HepG2 (cell line): ENCODE measurements around the gene NPTXR. TPM values are rescaled to one million over a fixed set of nuclear protein-coding genes. Genes with fewer than 3 reads are reported as not detected.

Experiments used
- ATAC-seq: fragments of 200-7000 bp; cut with Tn5 transposase; 3 replicates; pipeline ENCODE4 v1.9.1; 2020; ENCODE audit warnings: mild to moderate bottlenecking, moderate library complexity
- BruUV-seq: library from RNA; stranded (reverse); fragments of 400-500 nt; replicated peaks from 2 replicates; lab custom pipeline; 2021; lab: Mats Ljungman, UMichigan
- CTCF ChIA-PET: fragments of 300-600 bp; formaldehyde crosslinking; extraction: SDS; loops from one replicate; lab custom pipeline; 2021; ENCODE audit warnings: low total read pairs, inconsistent platforms, low intra/inter-chr PET ratio; lab: Yijun Ruan, JAX
- POLR2A ChIA-PET: fragments of 350-600 bp; sonication (Branson Sonifier 250); formaldehyde crosslinking; loops from one replicate; lab custom pipeline; 2020; ENCODE audit warnings: antibody characterized with exemption, inconsistent platforms; lab: Yijun Ruan, JAX
- DNase-seq: peaks from one replicate; pipeline ENCODE4 v3.0.0-alpha.2; 2015; ENCODE audit warnings: low spot score
- FAIRE-seq: peaks from 3 replicates; lab custom pipeline; 2011; peaks lifted over from hg19 to GRCh38; lab: Jason Lieb, UNC
- H2AFZ ChIP-seq: one replicate; pipeline ENCODE4 v1.6.1; 2011; ENCODE audit warnings: low read length, inconsistent platforms
- H3K27ac ChIP-seq: fragments of 300-600 bp; 3 replicates; pipeline ENCODE4 v1.8.0; 2011; ENCODE audit warnings: mixed run types, mild to moderate bottlenecking, mixed read lengths, low read length, inconsistent platforms; ENCODE audit not compliant: insufficient read depth; ENCODE audit errors: extremely low read length
- H3K27me3 ChIP-seq, 2 experiments: fragments of 200-600 bp in 1 of 2; 2 replicates in 1 of 2; 3 replicates in 1 of 2; pipeline versions ENCODE4 v1.6.0 to v1.8.0; 2011; ENCODE audit warnings: low read length in 2 of 2, mild to moderate bottlenecking in 2 of 2, moderate library complexity in 2 of 2, inconsistent platforms in 1 of 2; ENCODE audit not compliant: insufficient read depth in 2 of 2, control insufficient read depth in 1 of 2
- H3K36me3 ChIP-seq, 2 experiments: fragments of 200-600 bp in 1 of 2; replicated peaks in 1 of 2; 2 replicates in 1 of 2; 3 replicates in 1 of 2; pipeline versions ENCODE4 v1.5.1 to v1.8.0; 2011; ENCODE audit warnings: low read length in 2 of 2, inconsistent platforms in 1 of 2; ENCODE audit not compliant: insufficient read depth in 2 of 2, control insufficient read depth in 1 of 2
- H3K4me1 ChIP-seq: 2 replicates; pipeline ENCODE4 v1.5.1; 2012; ENCODE audit warnings: low read length, inconsistent platforms; ENCODE audit not compliant: insufficient read depth
- H3K4me2 ChIP-seq: 2 replicates; pipeline ENCODE4 v1.6.0; 2011; ENCODE audit warnings: low read depth, low read length, inconsistent platforms
- H3K4me3 ChIP-seq, 3 experiments: fragments of 200-600 bp in 1 of 3; sonication (generic), shearing (Covaris generic) in 1 of 3; replicated peaks in 1 of 3; 2 replicates each; pipeline ENCODE4 v1.5.1; 2011 to 2016; ENCODE audit warnings: low read length in 3 of 3, inconsistent platforms in 2 of 3, low read depth in 2 of 3, mild to moderate bottlenecking in 2 of 3, control low read depth in 1 of 3, mixed read lengths in 1 of 3; ENCODE audit not compliant: insufficient read depth in 1 of 3
- H3K79me2 ChIP-seq: one replicate; pipeline ENCODE4 v1.6.1; 2011; ENCODE audit warnings: low read length, inconsistent platforms; ENCODE audit not compliant: insufficient read depth
- H3K9ac ChIP-seq: 2 replicates; pipeline ENCODE4 v1.6.0; 2011; ENCODE audit warnings: mild to moderate bottlenecking, low read depth, low read length, inconsistent platforms; ENCODE audit not compliant: insufficient read depth
- H3K9me3 ChIP-seq: 2 replicates; pipeline ENCODE4 v1.5.1; 2012; ENCODE audit warnings: mild to moderate bottlenecking, low read length
- H4K20me1 ChIP-seq: 2 replicates; pipeline ENCODE4 v1.6.0; 2011; ENCODE audit warnings: inconsistent platforms, mild to moderate bottlenecking, low read length, moderate library complexity; ENCODE audit not compliant: insufficient read depth
- ADNP ChIP-seq: sonication (generic); formaldehyde crosslinking; IDR thresholded peaks from 2 replicates; pipeline ENCODE4 v1.4.0; 2020; ENCODE audit warnings: missing genetic modification reagents
- CCDC6 ChIP-seq: sonication (generic); formaldehyde crosslinking; IDR thresholded peaks from 2 replicates; pipeline ENCODE4 v1.8.1; 2022; ENCODE audit warnings: mild to moderate bottlenecking, missing genetic modification reagents, moderate library complexity
- FOXJ3 ChIP-seq: sonication (generic); formaldehyde crosslinking; IDR thresholded peaks from 2 replicates; pipeline ENCODE4 v1.4.0; 2020; ENCODE audit warnings: missing genetic modification reagents, mild to moderate bottlenecking, borderline replicate concordance
- MEIS1 ChIP-seq: sonication (generic); formaldehyde crosslinking; IDR thresholded peaks from 2 replicates; pipeline ENCODE4 v1.9.0; 2021; ENCODE audit warnings: mild to moderate bottlenecking, missing genetic modification reagents, moderate library complexity, borderline replicate concordance
- MTA1 ChIP-seq: sonication (generic); formaldehyde crosslinking; IDR thresholded peaks from 2 replicates; pipeline ENCODE4 v1.4.0; 2020; ENCODE audit warnings: missing genetic modification reagents, mild to moderate bottlenecking, borderline replicate concordance
- SP4 ChIP-seq: sonication (generic); formaldehyde crosslinking; IDR thresholded peaks from 2 replicates; pipeline ENCODE4 v1.8.1; 2023; ENCODE audit warnings: mild to moderate bottlenecking, missing genetic modification reagents
- TMF1 ChIP-seq: sonication (generic); formaldehyde crosslinking; IDR thresholded peaks from 2 replicates; pipeline ENCODE4 v1.8.1; 2022; ENCODE audit warnings: low read depth, missing genetic modification reagents
- ZFP36 ChIP-seq: fragments of 150-350 bp; IDR thresholded peaks from 2 replicates; pipeline ENCODE4 v1.6.1; 2018; ENCODE audit warnings: borderline replicate concordance, low read length, low read depth; ENCODE audit not compliant: partially characterized antibody
- ZNF501 ChIP-seq: sonication (generic); formaldehyde crosslinking; IDR thresholded peaks from 2 replicates; pipeline ENCODE4 v1.5.1; 2020; ENCODE audit warnings: mild to moderate bottlenecking, moderate library complexity, missing genetic modification reagents
- ZNF598 ChIP-seq: sonication (generic); formaldehyde crosslinking; IDR thresholded peaks from 2 replicates; pipeline ENCODE4 v1.5.1; 2020; ENCODE audit warnings: mild to moderate bottlenecking, missing genetic modification reagents, borderline replicate concordance
- ZNF629 ChIP-seq: sonication (generic); formaldehyde crosslinking; conservative IDR thresholded peaks from 2 replicates; pipeline ENCODE4 v1.5.0; 2020; ENCODE audit warnings: missing genetic modification reagents
- ZNF720 ChIP-seq: sonication (generic); formaldehyde crosslinking; IDR thresholded peaks from 2 replicates; pipeline ENCODE4 v1.4.0; 2020; ENCODE audit warnings: missing genetic modification reagents
- WGBS: methylation state at CpG from one replicate; pipeline ENCODE4 v1.1.6; 2017; ENCODE audit warnings: low lambda C conversion rate; 5-methylcytosine and 5-hydroxymethylcytosine counted together
- in situ Hi-C: cut with HindIII; loops from 2 replicates; pipeline ENCODE4 v1.10.0; 2017; ENCODE audit warnings: low pct_unique_long_range_greater_than_20kb; ENCODE audit not compliant: extremely low pct_ligation_motif_present
- intact Hi-C: fragments of 100-400 bp; cut with micrococcal nuclease; formaldehyde crosslinking; loops from one replicate; pipeline ENCODE4 v1.10.0; 2022; ENCODE audit not compliant: unreplicated experiment
- polyA plus RNA-seq, 8 experiments: library from polyadenylated mRNA; depleted of rRNA in 3 of 8; stranded (reverse) in 7 of 8; unstranded in 1 of 8; fragments of >200 nt; fragmentation: Illumina TruSeq in 4 of 8; extraction: Trizol in 4 of 8; gene quantifications; 2 replicates each; pipeline versions ENCODE4 v1.2.1 to v1.2.3, GENCODE V29; 2011 to 2016; ENCODE audit warnings: low read depth in 4 of 8, missing spikeins in 1 of 8, mixed read lengths in 1 of 8; ENCODE audit not compliant: insufficient read depth in 1 of 8
- total RNA-seq, 5 experiments: library from RNA; depleted of rRNA; stranded (reverse); fragments of >200 nt; fragmentation: Illumina TruSeq; extraction: Trizol; gene quantifications; 2 replicates each; pipeline ENCODE4 v1.2.3, GENCODE V29; 2016; ENCODE audit warnings: low read depth in 1 of 5

Gene NPTXR
- total and polyA plus RNA-seq, 2 of the 13 experiments (the other 11 are each of a cell fraction or from before 2014, with no cell fraction given), result 2.6 to 4.8 TPM

- TF ChIP-seq TMF1 (CRISPR knock-in tag) (0 out of 2 replicates have a peak, but pooled peaks have one; percentile 52), MTA1 (CRISPR knock-in tag) (peak; percentile 31; the same call in 1 of the 2 replicates), ZFP36 (no peak), CCDC6 (no peak), SP4 (CRISPR knock-in tag) (peak; percentile 15; the same call in 1 of the 2 replicates), ADNP (CRISPR knock-in tag) (peak; percentile 10; the same call in 1 of the 2 replicates)
- TF ChIP-seq, all 625 proteins: peak for 9
Measured at GRCh38 chr22:38842512-38843200, 1.2 kb downstream of the NPTXR start (continued).

- no TSS peak for BruUV-seq
- TF ChIP-seq ZNF629 (CRISPR knock-in tag), result peak; percentile 49; the same call in 1 of the 2 replicates
- no peak for TF ChIP-seq ZNF501 (CRISPR knock-in tag)
- no peak for TF ChIP-seq MEIS1 (CRISPR knock-in tag)
- TF ChIP-seq ZNF598 (CRISPR knock-in tag), result no peak
- no peak for TF ChIP-seq ZNF720 (CRISPR knock-in tag)
- TF ChIP-seq FOXJ3 (CRISPR knock-in tag), result no peak
- Histone ChIP-seq H3K79me2 (no peaks in the 10 kb centered on the region), H3K27me3 (no peaks in the 10 kb centered on the region), H4K20me1 (no peaks in the 10 kb centered on the region), H3K4me3 (peak overlapping the region in 1 of 3 experiments; percentile 83; a peak in 1 of 6 replicates), H3K36me3 (no peaks in the 10 kb centered on the region), H3K4me1 (peaks cover 62% of the 10 kb centered on the region), H2AFZ (no peak overlapping the region), H3K9me3 (no peaks in the 10 kb centered on the region), H3K27ac (no peak overlapping the region), H3K4me2 (peak overlapping the region; percentile 74), H3K9ac (no peak overlapping the region)
- no peak for FAIRE-seq
- POLR2A ChIA-PET, result no interaction called here
- intact Hi-C loops, result loop anchor here (10.0 kb wide), 1 partner anchor 77 kb away; no protein-coding TSS in a partner anchor
- no peak for DNase-seq
- in situ Hi-C loops, result no loop called here
- WGBS, result 88% methylated on average over 5 of the region's 5 CpGs
- CTCF ChIA-PET, result interaction anchor here (1.1 kb wide), 1 partner anchor 73 kb away, joined by 3 read pairs; no protein-coding TSS in a partner anchor
- ATAC-seq, result no peak
Measured at GRCh38 chr22:38841635-38842034, 2.2 kb downstream of the NPTXR start.
